ENCODE measurements around the gene TTC21A.

The TTC21A gene

DNA sequence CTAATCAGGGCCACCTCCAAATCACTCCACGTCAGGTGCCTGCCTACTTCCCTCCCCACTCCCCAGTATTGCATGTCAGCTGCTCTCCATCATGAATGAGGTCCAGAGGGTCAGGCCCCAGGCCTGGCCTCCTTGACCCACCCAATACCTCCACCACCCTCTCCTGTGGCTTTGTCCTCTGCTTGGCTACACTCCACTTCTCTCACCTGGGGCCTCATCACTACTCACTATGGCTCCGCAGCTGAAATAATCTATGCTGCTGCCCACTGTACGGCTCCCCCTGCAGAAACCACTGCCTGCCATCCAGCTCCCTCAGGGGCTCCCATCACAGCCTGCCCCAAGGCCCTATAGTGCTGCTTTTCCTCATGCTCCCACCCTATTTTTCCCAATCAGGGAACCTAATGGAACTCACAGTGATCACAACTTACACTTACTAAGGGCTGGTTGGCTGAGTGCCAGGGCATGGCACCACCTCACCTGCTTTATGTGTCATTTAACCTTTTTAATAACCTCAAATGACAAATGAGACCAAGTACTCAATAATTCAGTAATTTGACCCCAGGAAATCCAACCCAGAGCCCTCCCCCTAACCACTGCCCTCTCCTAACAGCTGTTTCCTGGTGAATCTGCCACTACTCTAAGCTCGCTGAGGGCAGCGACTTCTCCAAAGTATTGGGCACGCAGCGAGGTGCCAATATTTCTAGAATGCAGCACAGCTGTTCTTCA, 2.4 kb upstream of the TTC21A start:
- no peak overlapping the region for H3K9ac ChIP-seq (ENCODE audit: low read depth in 1 of 2, low read length in 2 of 2)
- H3K4me1 ChIP-seq (ENCODE audit: control insufficient read depth in 1 of 2, insufficient read depth in 2 of 2, low read length in 2 of 2) = peaks cover 41 to 43% of the 10 kb centered on the region in 2 donors
- no peaks in the 10 kb centered on the region for H3K27me3 ChIP-seq (ENCODE audit: control insufficient read depth in 1 of 2, insufficient read depth in 2 of 2, low read length in 2 of 2)
- no peaks in the 10 kb centered on the region for H3K9me3 ChIP-seq (ENCODE audit: control insufficient read depth in 1 of 2, low read length in 2 of 2)
- H3K27ac ChIP-seq (ENCODE audit: low read depth, low read length) = no peak overlapping the region
- H3K36me3 ChIP-seq (ENCODE audit: control insufficient read depth in 1 of 2, insufficient read depth in 2 of 2, low read length in 2 of 2) = peaks cover 12 to 15% of the 10 kb centered on the region in 2 donors
- no peak overlapping the region for H3K4me3 ChIP-seq (ENCODE audit: low read depth in 1 of 2, low read length in 2 of 2)

DNA sequence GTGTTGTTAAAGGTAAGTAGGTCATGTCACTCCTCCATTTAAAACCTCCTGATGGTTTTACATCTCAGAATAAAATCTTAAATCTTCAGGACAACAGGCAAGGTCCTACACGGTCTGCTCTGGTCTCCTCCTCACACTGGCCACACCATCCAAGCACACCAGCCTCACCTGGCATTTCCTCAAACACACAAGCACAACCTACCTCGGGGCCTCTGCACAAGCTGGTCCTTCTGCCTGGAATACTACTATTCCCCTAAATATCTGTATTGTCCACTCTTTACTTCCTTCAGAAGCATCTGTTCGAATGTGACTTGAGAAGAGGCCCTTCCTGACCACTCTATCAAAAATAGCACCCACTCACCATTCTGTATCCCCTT, 1.8 kb upstream of the TTC21A start:
- Histone ChIP-seq H3K9me3 (ENCODE audit: control insufficient read depth in 1 of 2, low read length in 2 of 2) (no peaks in the 10 kb centered on the region), H3K4me3 (ENCODE audit: low read depth in 1 of 2, low read length in 2 of 2) (peak overlapping the region in 1 of 2 donors; percentile 95), H3K4me1 (ENCODE audit: control insufficient read depth in 1 of 2, insufficient read depth in 2 of 2, low read length in 2 of 2) (peaks cover 41 to 43% of the 10 kb centered on the region in 2 donors), H3K36me3 (ENCODE audit: control insufficient read depth in 1 of 2, insufficient read depth in 2 of 2, low read length in 2 of 2) (peaks cover 9 to 10% of the 10 kb centered on the region in 2 donors), H3K27me3 (ENCODE audit: control insufficient read depth in 1 of 2, insufficient read depth in 2 of 2, low read length in 2 of 2) (no peaks in the 10 kb centered on the region), H3K27ac (ENCODE audit: low read depth, low read length) (no peak overlapping the region), H3K9ac (ENCODE audit: low read depth in 1 of 2, low read length in 2 of 2) (peak overlapping the region in 1 of 2 donors; percentile 81)

- no peaks in the 10 kb centered on the region for H3K9me3 ChIP-seq (ENCODE audit: control insufficient read depth in 1 of 2, low read length in 2 of 2)
- H3K27ac ChIP-seq (ENCODE audit: low read depth, low read length) = no peak overlapping the region
- H3K4me3 ChIP-seq (ENCODE audit: low read depth in 1 of 2, low read length in 2 of 2) = peak overlapping the region; percentile 93 to 95
- peak overlapping the region; percentile 81 to 90 for H3K9ac ChIP-seq (ENCODE audit: low read depth in 1 of 2, low read length in 2 of 2)
- H3K27me3 ChIP-seq (ENCODE audit: control insufficient read depth in 1 of 2, insufficient read depth in 2 of 2, low read length in 2 of 2) = no peaks in the 10 kb centered on the region
- peaks cover 39 to 43% of the 10 kb centered on the region in 2 donors for H3K4me1 ChIP-seq (ENCODE audit: control insufficient read depth in 1 of 2, insufficient read depth in 2 of 2, low read length in 2 of 2)
- peaks cover 6 to 8% of the 10 kb centered on the region in 2 donors for H3K36me3 ChIP-seq (ENCODE audit: control insufficient read depth in 1 of 2, insufficient read depth in 2 of 2, low read length in 2 of 2)
Observed at GRCh38 chr3:39106281-39106811, 1.1 kb upstream of the TTC21A start.

DNA sequence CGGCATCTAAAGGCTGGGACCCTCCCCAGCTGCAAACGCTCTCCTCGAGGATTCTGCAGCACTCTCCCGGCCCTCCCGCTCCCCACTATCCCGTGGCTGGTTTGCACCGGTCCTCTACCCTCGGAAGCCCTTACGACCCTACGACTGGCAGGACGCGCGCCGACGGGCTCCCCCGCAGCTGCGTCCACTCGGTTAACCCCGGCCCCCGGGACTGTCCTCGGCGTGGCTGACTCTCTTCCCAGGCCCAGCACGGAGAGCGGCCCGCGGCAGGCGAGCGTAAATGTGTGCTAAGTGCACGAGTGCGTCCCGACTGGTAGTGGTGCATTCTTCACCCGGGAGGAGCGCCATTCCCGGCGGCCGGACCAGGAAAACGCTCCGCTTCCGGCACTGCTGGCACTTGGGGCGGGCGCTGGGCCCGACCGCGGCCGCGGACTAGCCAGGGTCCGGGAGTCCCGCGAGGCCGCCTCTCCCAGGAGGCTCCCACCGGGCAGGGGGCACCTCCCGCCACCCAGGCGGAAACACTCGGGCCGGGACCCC, 561 bp upstream of the TTC21A start:
- Histone ChIP-seq H3K9me3 (ENCODE audit: control insufficient read depth in 1 of 2, low read length in 2 of 2) (no peaks in the 10 kb centered on the region), H3K9ac (ENCODE audit: low read depth in 1 of 2, low read length in 2 of 2) (peak overlapping the region; percentile 81 to 90), H3K4me3 (ENCODE audit: low read depth in 1 of 2, low read length in 2 of 2) (peak overlapping the region; percentile 93 to 95), H3K4me1 (ENCODE audit: control insufficient read depth in 1 of 2, insufficient read depth in 2 of 2, low read length in 2 of 2) (peaks cover 37 to 43% of the 10 kb centered on the region in 2 donors), H3K27ac (ENCODE audit: low read depth, low read length) (peak overlapping the region; percentile 89), H3K27me3 (ENCODE audit: control insufficient read depth in 1 of 2, insufficient read depth in 2 of 2, low read length in 2 of 2) (no peaks in the 10 kb centered on the region), H3K36me3 (ENCODE audit: control insufficient read depth in 1 of 2, insufficient read depth in 2 of 2, low read length in 2 of 2) (peaks cover 6 to 8% of the 10 kb centered on the region in 2 donors)

- H3K9ac ChIP-seq (ENCODE audit: low read depth in 1 of 2, low read length in 2 of 2) = peak overlapping the region; percentile 81 to 90
- H3K9me3 ChIP-seq (ENCODE audit: control insufficient read depth in 1 of 2, low read length in 2 of 2) = no peaks in the 10 kb centered on the region
- H3K4me1 ChIP-seq (ENCODE audit: control insufficient read depth in 1 of 2, insufficient read depth in 2 of 2, low read length in 2 of 2) = peaks cover 37 to 43% of the 10 kb centered on the region in 2 donors
- H3K27me3 ChIP-seq (ENCODE audit: control insufficient read depth in 1 of 2, insufficient read depth in 2 of 2, low read length in 2 of 2) = no peaks in the 10 kb centered on the region
- peak overlapping the region; percentile 93 to 95 for H3K4me3 ChIP-seq (ENCODE audit: low read depth in 1 of 2, low read length in 2 of 2)
- peaks cover 0 to 8% of the 10 kb centered on the region in 2 donors for H3K36me3 ChIP-seq (ENCODE audit: control insufficient read depth in 1 of 2, insufficient read depth in 2 of 2, low read length in 2 of 2)
- no peak overlapping the region for H3K27ac ChIP-seq (ENCODE audit: low read depth, low read length)
Observed at GRCh38 chr3:39108200-39108710, 775 bp downstream of the TTC21A start.

- H3K9ac ChIP-seq (ENCODE audit: low read depth in 1 of 2, low read length in 2 of 2) = no peak overlapping the region
Observed at GRCh38 chr3:39109086-39109485, 1.6 kb downstream of the TTC21A start.

GRCh38 chr3:39110041-39110639, 2.7 kb downstream of the TTC21A start:
- H3K36me3 ChIP-seq (ENCODE audit: control insufficient read depth in 1 of 2, insufficient read depth in 2 of 2, low read length in 2 of 2) = no peaks in the 10 kb centered on the region
- H3K27ac ChIP-seq (ENCODE audit: low read depth, low read length) = no peak overlapping the region
- no peak overlapping the region for H3K9ac ChIP-seq (ENCODE audit: low read depth in 1 of 2, low read length in 2 of 2)
- no peaks in the 10 kb centered on the region for H3K27me3 ChIP-seq (ENCODE audit: control insufficient read depth in 1 of 2, insufficient read depth in 2 of 2, low read length in 2 of 2)
- H3K4me1 ChIP-seq (ENCODE audit: control insufficient read depth in 1 of 2, insufficient read depth in 2 of 2, low read length in 2 of 2) = peaks cover 25% of the 10 kb centered on the region in 2 donors
- H3K9me3 ChIP-seq (ENCODE audit: control insufficient read depth in 1 of 2, low read length in 2 of 2) = no peaks in the 10 kb centered on the region
- H3K4me3 ChIP-seq (ENCODE audit: low read depth in 1 of 2, low read length in 2 of 2) = no peak overlapping the region

More at GRCh38 chr3:39109086-39109485, 1.6 kb downstream of the TTC21A start:
- H3K9me3 ChIP-seq (ENCODE audit: control insufficient read depth in 1 of 2, low read length in 2 of 2) = no peaks in the 10 kb centered on the region
- H3K36me3 ChIP-seq (ENCODE audit: control insufficient read depth in 1 of 2, insufficient read depth in 2 of 2, low read length in 2 of 2) = peaks cover 0 to under 1% of the 10 kb centered on the region in 2 donors
- peaks cover 35 to 36% of the 10 kb centered on the region in 2 donors for H3K4me1 ChIP-seq (ENCODE audit: control insufficient read depth in 1 of 2, insufficient read depth in 2 of 2, low read length in 2 of 2)
- H3K27ac ChIP-seq (ENCODE audit: low read depth, low read length) = no peak overlapping the region
- H3K27me3 ChIP-seq (ENCODE audit: control insufficient read depth in 1 of 2, insufficient read depth in 2 of 2, low read length in 2 of 2) = no peaks in the 10 kb centered on the region
- H3K4me3 ChIP-seq (ENCODE audit: low read depth in 1 of 2, low read length in 2 of 2) = no peak overlapping the region

- H3K36me3 ChIP-seq (ENCODE audit: control insufficient read depth in 1 of 2, insufficient read depth in 2 of 2, low read length in 2 of 2) = no peaks in the 10 kb centered on the region
- no peaks in the 10 kb centered on the region for H3K9me3 ChIP-seq (ENCODE audit: control insufficient read depth in 1 of 2, low read length in 2 of 2)
- H3K27ac ChIP-seq (ENCODE audit: low read depth, low read length) = no peak overlapping the region
- peaks cover 8 to 13% of the 10 kb centered on the region in 2 donors for H3K4me1 ChIP-seq (ENCODE audit: control insufficient read depth in 1 of 2, insufficient read depth in 2 of 2, low read length in 2 of 2)
- no peak overlapping the region for H3K4me3 ChIP-seq (ENCODE audit: low read depth in 1 of 2, low read length in 2 of 2)
- H3K9ac ChIP-seq (ENCODE audit: low read depth in 1 of 2, low read length in 2 of 2) = no peak overlapping the region
- H3K27me3 ChIP-seq (ENCODE audit: control insufficient read depth in 1 of 2, insufficient read depth in 2 of 2, low read length in 2 of 2) = no peaks in the 10 kb centered on the region
Observed at GRCh38 chr3:39112113-39112512, 4.6 kb downstream of the TTC21A start.

GRCh38 chr3:39112535-39112934, 5.1 kb downstream of the TTC21A start:
- no peaks in the 10 kb centered on the region for H3K36me3 ChIP-seq (ENCODE audit: control insufficient read depth in 1 of 2, insufficient read depth in 2 of 2, low read length in 2 of 2)
- no peaks in the 10 kb centered on the region for H3K27me3 ChIP-seq (ENCODE audit: control insufficient read depth in 1 of 2, insufficient read depth in 2 of 2, low read length in 2 of 2)
- no peak overlapping the region for H3K27ac ChIP-seq (ENCODE audit: low read depth, low read length)
- H3K4me3 ChIP-seq (ENCODE audit: low read depth in 1 of 2, low read length in 2 of 2) = no peak overlapping the region
- H3K4me1 ChIP-seq (ENCODE audit: control insufficient read depth in 1 of 2, insufficient read depth in 2 of 2, low read length in 2 of 2) = peaks cover 8 to 13% of the 10 kb centered on the region in 2 donors
- H3K9me3 ChIP-seq (ENCODE audit: control insufficient read depth in 1 of 2, low read length in 2 of 2) = no peaks in the 10 kb centered on the region
- H3K9ac ChIP-seq (ENCODE audit: low read depth in 1 of 2, low read length in 2 of 2) = no peak overlapping the region

GRCh38 chr3:39113291-39113690, 5.8 kb downstream of the TTC21A start:
- H3K9ac ChIP-seq (ENCODE audit: low read depth in 1 of 2, low read length in 2 of 2) = no peak overlapping the region
- no peaks in the 10 kb centered on the region for H3K9me3 ChIP-seq (ENCODE audit: control insufficient read depth in 1 of 2, low read length in 2 of 2)
- H3K27me3 ChIP-seq (ENCODE audit: control insufficient read depth in 1 of 2, insufficient read depth in 2 of 2, low read length in 2 of 2) = no peaks in the 10 kb centered on the region
- H3K27ac ChIP-seq (ENCODE audit: low read depth, low read length) = no peak overlapping the region
- H3K4me1 ChIP-seq (ENCODE audit: control insufficient read depth in 1 of 2, insufficient read depth in 2 of 2, low read length in 2 of 2) = peaks cover 2 to 7% of the 10 kb centered on the region in 2 donors
- no peak overlapping the region for H3K4me3 ChIP-seq (ENCODE audit: low read depth in 1 of 2, low read length in 2 of 2)
- no peaks in the 10 kb centered on the region for H3K36me3 ChIP-seq (ENCODE audit: control insufficient read depth in 1 of 2, insufficient read depth in 2 of 2, low read length in 2 of 2)

Data from duodenal mucosa (tissue), 2 donors.